Neural cell (in vitro differentiated cells): ENCODE results near the gene NPR2.

Experiments
- CTCF ChIP-seq: fragments of 450-650 bp; IDR thresholded peaks from 2 replicates; pipeline ENCODE4 v1.5.1; 2014; ENCODE audit warnings: antibody characterized with exemption, mild to moderate bottlenecking, moderate library complexity; ENCODE audit not compliant: poor library complexity, severe bottlenecking
- EP300 ChIP-seq: fragments of 450-650 bp; conservative IDR thresholded peaks from 2 replicates; pipeline ENCODE4 v1.6.1; 2014; ENCODE audit warnings: antibody characterized with exemption, mild to moderate bottlenecking, moderate library complexity; ENCODE audit not compliant: poor library complexity, severe bottlenecking
- EZH2 ChIP-seq: fragments of 200-600, 300-800 bp; shearing (Covaris generic), sonication (generic); IDR thresholded peaks from 2 replicates; pipeline ENCODE4 v1.6.1; 2014; ENCODE audit warnings: antibody characterized with exemption, low read length, borderline replicate concordance, mild to moderate bottlenecking; ENCODE audit not compliant: insufficient read depth, poor library complexity, severe bottlenecking
- POLR2AphosphoS5 ChIP-seq: IDR thresholded peaks from 2 replicates; pipeline ENCODE4 v1.6.1; 2012
- RAD21 ChIP-seq: fragments of 450-650 bp; conservative IDR thresholded peaks from 2 replicates; pipeline ENCODE4 v1.6.1; 2014; ENCODE audit warnings: antibody characterized with exemption, mild to moderate bottlenecking, moderate library complexity
- SMC3 ChIP-seq: fragments of 450-650 bp; conservative IDR thresholded peaks from 2 replicates; pipeline ENCODE4 v1.6.1; 2014; ENCODE audit warnings: antibody characterized with exemption, mild to moderate bottlenecking, moderate library complexity; ENCODE audit not compliant: poor library complexity

GRCh38 chr9:35769763-35770162 is 21.6 kb upstream of the NPR2 start:
- TF ChIP-seq CTCF (no peak), EP300 (no peak), POLR2AphosphoS5 (no peak), SMC3 (no peak), EZH2 (no peak), RAD21 (no peak)
